PC-3 (cell line): ENCODE measurements around the gene IRF1. TPM values are rescaled to one million over a fixed set of nuclear protein-coding genes. Genes with fewer than 3 reads are reported as not detected.

ENCODE experiments used
- ATAC-seq: fragments of 200-7000 bp; cut with Tn5 transposase; 2 replicates; pipeline ENCODE4 v1.9.1; 2020; ENCODE audit warnings: mild to moderate bottlenecking, moderate library complexity
- BruUV-seq: library from RNA; stranded (reverse); fragments of 400-500 nt; replicated peaks from 2 replicates; lab custom pipeline; 2021; lab: Mats Ljungman, UMichigan
- CTCF ChIA-PET: fragments of 300-600 bp; sonication (Branson Sonifier 250); formaldehyde crosslinking; loops from one replicate; lab custom pipeline; 2022; ENCODE audit warnings: antibody characterized with exemption; lab: Charles Lee
- POLR2A ChIA-PET: fragments of 300-600 bp; sonication (Branson Sonifier 250); formaldehyde crosslinking; loops from one replicate; lab custom pipeline; 2022; ENCODE audit warnings: antibody characterized with exemption; ENCODE audit not compliant: unreplicated experiment; lab: Charles Lee
- DNase-seq: peaks from one replicate; pipeline ENCODE4 v3.0.0-alpha.2; 2015
- H2AFZ ChIP-seq: fragments of 300-600 bp; sonication (generic); 2 replicates; pipeline ENCODE4 v1.6.0; 2016; ENCODE audit warnings: antibody characterized with exemption, low read length
- H3F3A ChIP-seq: fragments of 300-600 bp; sonication (generic); one replicate; pipeline ENCODE4 v1.6.0; 2017; ENCODE audit warnings: antibody characterized with exemption, low read length, control low read depth, mild to moderate bottlenecking; ENCODE audit not compliant: unreplicated experiment
- H3K27ac ChIP-seq: fragments of 300-600 bp; sonication (generic); 2 replicates; pipeline ENCODE4 v1.5.1; 2016; ENCODE audit warnings: mild to moderate bottlenecking, low read length
- H3K27me3 ChIP-seq: fragments of 300-600 bp; sonication (generic); 2 replicates; pipeline ENCODE4 v1.6.1; 2016; ENCODE audit warnings: low read length, mixed read lengths
- H3K36me3 ChIP-seq: fragments of 300-600 bp; sonication (generic); 2 replicates; pipeline ENCODE4 v1.6.1; 2016; ENCODE audit warnings: low read depth, mixed run types, low read length, mixed read lengths
- H3K4me1 ChIP-seq: fragments of 300-600 bp; sonication (generic); 2 replicates; pipeline ENCODE4 v1.5.1; 2016; ENCODE audit warnings: low read length; ENCODE audit not compliant: insufficient read depth
- H3K4me2 ChIP-seq: fragments of 300-600 bp; sonication (generic); 2 replicates; pipeline ENCODE4 v1.6.0; 2016; ENCODE audit warnings: low read length
- H3K4me3 ChIP-seq: fragments of 300-600 bp; sonication (generic); 2 replicates; pipeline ENCODE4 v1.5.1; 2016; ENCODE audit warnings: mild to moderate bottlenecking, low read length, mixed read lengths
- H3K79me2 ChIP-seq: fragments of 300-600 bp; sonication (generic); 2 replicates; pipeline ENCODE4 v1.6.1; 2017; ENCODE audit warnings: low read length, mixed read lengths
- H3K9ac ChIP-seq: fragments of 300-600 bp; sonication (generic); 2 replicates; pipeline ENCODE4 v1.6.0; 2016; ENCODE audit warnings: mild to moderate bottlenecking, low read length
- H3K9me2 ChIP-seq: fragments of 300-600 bp; sonication (generic); replicated peaks from 2 replicates; pipeline ENCODE4 v1.6.1; 2016; ENCODE audit warnings: mixed run types, low read length, mixed read lengths
- H3K9me3 ChIP-seq: fragments of 300-600 bp; sonication (generic); 2 replicates; pipeline ENCODE4 v1.6.1; 2016; ENCODE audit warnings: low read length, mixed read lengths
- H4K20me1 ChIP-seq: fragments of 300-600 bp; sonication (generic); 2 replicates; pipeline ENCODE4 v1.6.1; 2016; ENCODE audit warnings: low read length, mixed read lengths
- EZH2 ChIP-seq: fragments of 300-600 bp; sonication (generic); IDR thresholded peaks from one replicate; pipeline ENCODE4 v1.6.1; 2017; ENCODE audit warnings: antibody characterized with exemption, mild to moderate bottlenecking, low read length; ENCODE audit not compliant: unreplicated experiment
- EZH2phosphoT487 ChIP-seq: fragments of 300-600 bp; sonication (generic); IDR thresholded peaks from 2 replicates; pipeline ENCODE4 v1.6.1; 2018; ENCODE audit warnings: mild to moderate bottlenecking, antibody characterized with exemption, low read length, borderline replicate concordance
- intact Hi-C: fragments of 100-400 bp; cut with micrococcal nuclease; formaldehyde crosslinking; loops from 2 replicates; pipeline ENCODE4 v1.9.0; 2023
- total RNA-seq: library from RNA; depleted of rRNA; stranded (reverse); fragments of >200 nt; gene quantifications from 2 replicates; pipeline ENCODE4 v1.2.3, GENCODE V29; 2014
- TF ChIP-seq, protein P1 (sequence below): fragments of 300-600 bp; sonication (generic); conservative IDR thresholded peaks from 2 replicates; pipeline ENCODE4 v1.5.1; 2017; ENCODE audit warnings: antibody characterized with exemption, low read depth, mild to moderate bottlenecking, low read length

The IRF1 gene
- total RNA-seq, 1 experiment from 2014 or later = 21.1 TPM

DNA sequence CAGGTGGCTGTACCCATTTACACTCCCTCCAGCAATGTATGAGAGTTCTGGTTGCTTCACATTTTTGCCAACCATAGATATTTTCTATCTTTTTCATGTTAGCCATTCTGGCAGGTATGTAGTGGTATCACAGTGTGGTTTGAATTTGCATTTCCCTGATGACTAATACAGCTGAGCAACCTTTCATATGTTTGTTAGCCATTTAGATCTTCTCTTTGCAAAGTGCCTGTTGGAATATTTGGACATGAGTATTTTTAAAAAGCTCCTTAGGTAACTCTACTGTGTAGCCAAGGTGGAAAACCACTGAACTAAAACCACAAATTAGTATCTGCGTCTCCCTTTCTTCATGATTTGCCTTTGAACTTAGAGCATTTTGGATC, 31.9 kb downstream of the IRF1 start:
- DNase-seq = peak; percentile 57
- Histone ChIP-seq H3K27ac (peak overlapping the region; percentile 64), H3K36me3 (no peaks in the 10 kb centered on the region), H3K9me2 (no peaks in the 10 kb centered on the region), H3K79me2 (no peaks in the 10 kb centered on the region), H3K4me2 (peak overlapping the region; percentile 41), H3F3A (no peaks in the 10 kb centered on the region), H2AFZ (no peak overlapping the region), H4K20me1 (no peaks in the 10 kb centered on the region), H3K4me1 (peaks cover 27% of the 10 kb centered on the region), H3K27me3 (no peaks in the 10 kb centered on the region), H3K4me3 (no peak overlapping the region), H3K9me3 (no peaks in the 10 kb centered on the region), H3K9ac (peak overlapping the region; percentile 7; the same call in 1 of the 2 replicates)
- ATAC-seq = peak; percentile 89
- intact Hi-C loops = no loop called here
- CTCF ChIA-PET = no interaction called here
- POLR2A ChIA-PET = interaction anchor here (0.6 kb wide), 1 partner anchor 31 kb away, joined by 5 read pairs; no protein-coding TSS in a partner anchor
- BruUV-seq = no TSS peak
- TF ChIP-seq EZH2phosphoT487 = no peak
- no peak for TF ChIP-seq EZH2
- TF ChIP-seq, protein P1, sequence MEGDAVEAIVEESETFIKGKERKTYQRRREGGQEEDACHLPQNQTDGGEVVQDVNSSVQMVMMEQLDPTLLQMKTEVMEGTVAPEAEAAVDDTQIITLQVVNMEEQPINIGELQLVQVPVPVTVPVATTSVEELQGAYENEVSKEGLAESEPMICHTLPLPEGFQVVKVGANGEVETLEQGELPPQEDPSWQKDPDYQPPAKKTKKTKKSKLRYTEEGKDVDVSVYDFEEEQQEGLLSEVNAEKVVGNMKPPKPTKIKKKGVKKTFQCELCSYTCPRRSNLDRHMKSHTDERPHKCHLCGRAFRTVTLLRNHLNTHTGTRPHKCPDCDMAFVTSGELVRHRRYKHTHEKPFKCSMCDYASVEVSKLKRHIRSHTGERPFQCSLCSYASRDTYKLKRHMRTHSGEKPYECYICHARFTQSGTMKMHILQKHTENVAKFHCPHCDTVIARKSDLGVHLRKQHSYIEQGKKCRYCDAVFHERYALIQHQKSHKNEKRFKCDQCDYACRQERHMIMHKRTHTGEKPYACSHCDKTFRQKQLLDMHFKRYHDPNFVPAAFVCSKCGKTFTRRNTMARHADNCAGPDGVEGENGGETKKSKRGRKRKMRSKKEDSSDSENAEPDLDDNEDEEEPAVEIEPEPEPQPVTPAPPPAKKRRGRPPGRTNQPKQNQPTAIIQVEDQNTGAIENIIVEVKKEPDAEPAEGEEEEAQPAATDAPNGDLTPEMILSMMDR = no peak

DNA sequence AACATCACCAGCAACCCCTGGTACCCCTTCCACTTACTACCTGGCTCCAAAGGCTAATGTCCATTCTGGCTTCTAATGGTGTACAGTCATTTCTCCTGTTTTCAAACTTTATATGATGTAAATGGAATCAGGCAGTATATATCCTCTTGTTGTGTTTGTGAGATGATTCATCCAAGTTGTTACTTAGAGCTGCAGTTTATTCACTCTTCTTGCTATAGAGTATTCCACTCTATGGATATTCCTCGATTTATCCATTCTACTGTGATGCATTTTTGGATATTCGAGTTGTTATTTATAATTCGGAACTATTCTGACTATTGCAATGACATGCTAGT, 32.4 kb downstream of the IRF1 start:
- H4K20me1 ChIP-seq = no peaks in the 10 kb centered on the region
- H3K27me3 ChIP-seq = no peaks in the 10 kb centered on the region
- DNase-seq (peak; percentile 27), ATAC-seq (peak; percentile 79)
- CTCF ChIA-PET = no interaction called here
- no peaks in the 10 kb centered on the region for H3K36me3 ChIP-seq
- H3F3A ChIP-seq = no peaks in the 10 kb centered on the region
- no peak overlapping the region for H3K9ac ChIP-seq
- peak overlapping the region; percentile 41 for H3K4me2 ChIP-seq
- no peaks in the 10 kb centered on the region for H3K9me3 ChIP-seq
- H3K79me2 ChIP-seq = no peaks in the 10 kb centered on the region
- POLR2A ChIA-PET = no interaction called here
- peak overlapping the region; percentile 64 for H3K27ac ChIP-seq
- H3K4me3 ChIP-seq = no peak overlapping the region
- peaks cover 27% of the 10 kb centered on the region for H3K4me1 ChIP-seq
- H2AFZ ChIP-seq = no peak overlapping the region
- no peaks in the 10 kb centered on the region for H3K9me2 ChIP-seq
- TF ChIP-seq EZH2phosphoT487 (no peak), EZH2 (no peak)
- TF ChIP-seq, protein P1 = no peak
- BruUV-seq = no TSS peak
- intact Hi-C loops = no loop called here

DNA sequence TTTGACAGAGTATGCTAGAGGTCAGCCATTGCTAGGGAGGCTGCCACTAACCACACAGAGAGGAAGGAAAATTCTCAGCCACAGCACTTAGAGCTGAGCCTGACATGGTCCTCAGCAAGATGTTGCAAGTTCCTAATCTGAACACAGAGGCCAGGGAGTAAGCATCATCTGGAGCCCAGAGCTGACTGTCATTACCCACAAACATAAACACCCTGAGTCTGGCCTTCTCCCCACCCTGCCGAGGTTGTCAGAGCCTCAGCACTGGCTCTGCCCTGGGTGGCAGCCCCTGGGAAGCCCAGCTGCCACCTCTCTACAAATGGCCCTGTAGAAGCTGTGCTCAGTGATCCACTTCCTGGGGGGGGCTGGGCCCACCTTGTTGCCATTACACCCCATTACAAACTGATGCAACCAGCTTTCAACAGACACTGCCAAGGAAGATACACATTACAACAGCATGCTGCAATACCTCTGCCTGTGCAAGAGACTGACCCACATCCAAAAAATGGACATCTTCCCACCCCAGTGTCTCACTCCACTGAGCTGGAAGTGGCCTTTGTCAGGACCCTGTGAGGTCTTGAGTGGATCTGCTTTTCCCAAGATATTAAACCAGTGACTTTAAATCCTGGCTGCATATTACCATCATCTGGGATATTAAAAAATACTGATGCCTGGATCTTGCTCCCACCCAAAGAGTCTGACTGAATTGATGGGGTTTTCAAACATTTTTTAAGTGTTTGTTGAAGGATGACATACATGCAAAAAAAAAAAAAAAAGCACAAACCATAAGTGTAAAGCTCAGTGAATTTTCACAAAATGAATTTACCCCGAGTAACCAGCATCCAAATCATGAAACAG, 33.0 kb downstream of the IRF1 start:
- TF ChIP-seq, protein P1 = no peak
- no peak for TF ChIP-seq EZH2
- TF ChIP-seq EZH2phosphoT487 = no peak
- H2AFZ ChIP-seq = no peak overlapping the region
- DNase-seq (no peak), ATAC-seq (no peak)
- no peaks in the 10 kb centered on the region for H3K27me3 ChIP-seq
- no peaks in the 10 kb centered on the region for H3K9me2 ChIP-seq
- H4K20me1 ChIP-seq = no peaks in the 10 kb centered on the region
- ChIA-PET POLR2A (no interaction called here), CTCF (no interaction called here)
- H3K9me3 ChIP-seq = no peaks in the 10 kb centered on the region
- H3F3A ChIP-seq = no peaks in the 10 kb centered on the region
- no TSS peak for BruUV-seq
- no peak overlapping the region for H3K4me3 ChIP-seq
- no peak overlapping the region for H3K4me2 ChIP-seq
- H3K27ac ChIP-seq = peak overlapping the region; percentile 64; the same call in 1 of the 2 replicates
- intact Hi-C loops = no loop called here
- H3K36me3 ChIP-seq = no peaks in the 10 kb centered on the region
- no peaks in the 10 kb centered on the region for H3K79me2 ChIP-seq
- no peak overlapping the region for H3K9ac ChIP-seq
- peaks cover 27% of the 10 kb centered on the region for H3K4me1 ChIP-seq
